H9 (cell line): Measurements from ENCODE around the gene CALR3. TPM values are rescaled to one million over a fixed set of nuclear protein-coding genes. Genes with fewer than 3 reads are reported as not detected.

Source experiments
- DNase-seq: peaks from one replicate; pipeline ENCODE4 v3.0.0-alpha.2; 2017
- H2AFZ ChIP-seq: one replicate; pipeline ENCODE4 v1.6.1; 2013; ENCODE audit warnings: mild to moderate bottlenecking, low read length, control low read depth, moderate library complexity
- H2AK5ac ChIP-seq: 2 replicates; pipeline ENCODE4 v1.6.1; 2013; ENCODE audit warnings: low read length, control low read depth, mixed read lengths; ENCODE audit not compliant: insufficient read length
- H2BK120ac ChIP-seq: one replicate; pipeline ENCODE4 v1.6.1; 2013; ENCODE audit warnings: low read depth, mild to moderate bottlenecking, low read length, control low read depth, inconsistent platforms; ENCODE audit not compliant: poor library complexity, severe bottlenecking
- H2BK12ac ChIP-seq: 2 replicates; pipeline ENCODE4 v1.6.1; 2013; ENCODE audit warnings: low read length, control low read depth, mixed read lengths, low read depth; ENCODE audit not compliant: insufficient read length
- H2BK15ac ChIP-seq: 2 replicates; pipeline ENCODE4 v1.6.1; 2013; ENCODE audit warnings: low read depth, low read length, control low read depth
- H2BK20ac ChIP-seq: one replicate; pipeline ENCODE4 v1.6.1; 2013; ENCODE audit warnings: low read depth, mild to moderate bottlenecking, low read length, control low read depth, inconsistent platforms; ENCODE audit not compliant: poor library complexity, severe bottlenecking
- H2BK5ac ChIP-seq: 2 replicates; pipeline ENCODE4 v1.6.1; 2013; ENCODE audit warnings: low read length, control low read depth, mixed read lengths; ENCODE audit not compliant: insufficient read length
- H3K14ac ChIP-seq: 2 replicates; pipeline ENCODE4 v1.6.1; 2013; ENCODE audit warnings: low read length, control low read depth; ENCODE audit not compliant: insufficient read depth
- H3K18ac ChIP-seq: 2 replicates; pipeline ENCODE4 v1.6.1; 2013; ENCODE audit warnings: low read depth, mild to moderate bottlenecking, mixed read lengths, low read length, control low read depth; ENCODE audit not compliant: insufficient read length
- H3K23ac ChIP-seq: 2 replicates; pipeline ENCODE4 v1.6.1; 2013; ENCODE audit warnings: low read length, control low read depth, mixed read lengths, low read depth; ENCODE audit not compliant: insufficient read length
- H3K23me2 ChIP-seq: 2 replicates; pipeline ENCODE4 v1.6.1; 2013; ENCODE audit warnings: low read depth, mild to moderate bottlenecking, mixed read lengths, low read length, control low read depth; ENCODE audit not compliant: insufficient read length, poor library complexity, severe bottlenecking
- H3K27ac ChIP-seq: 2 replicates; pipeline ENCODE4 v1.5.1; 2013; ENCODE audit warnings: low read length, control low read depth, mixed read lengths, low read depth; ENCODE audit not compliant: insufficient read length
- H3K27me3 ChIP-seq: 2 replicates; pipeline ENCODE4 v1.6.1; 2013; ENCODE audit warnings: low read length, control low read depth, inconsistent platforms; ENCODE audit not compliant: insufficient read depth
- H3K4ac ChIP-seq: 2 replicates; pipeline ENCODE4 v1.6.1; 2013; ENCODE audit warnings: low read depth, mild to moderate bottlenecking, control low read depth, inconsistent platforms, low read length, moderate library complexity
- H3K4me1 ChIP-seq: 2 replicates; pipeline ENCODE4 v1.6.1; 2013; ENCODE audit warnings: low read length, control low read depth, inconsistent platforms; ENCODE audit not compliant: insufficient read depth
- H3K4me2 ChIP-seq: 2 replicates; pipeline ENCODE4 v1.6.1; 2013; ENCODE audit warnings: low read length, control low read depth, mixed read lengths; ENCODE audit not compliant: insufficient read length, insufficient read depth
- H3K56ac ChIP-seq: 2 replicates; pipeline ENCODE4 v1.6.1; 2013; ENCODE audit warnings: low read depth, mild to moderate bottlenecking, mixed read lengths, low read length, control low read depth; ENCODE audit not compliant: insufficient read length
- H3K79me1 ChIP-seq: 2 replicates; pipeline ENCODE4 v1.6.1; 2013; ENCODE audit warnings: low read depth, mild to moderate bottlenecking, moderate library complexity, low read length, control low read depth, inconsistent platforms; ENCODE audit not compliant: insufficient read depth, poor library complexity, severe bottlenecking
- H3K79me2 ChIP-seq: 2 replicates; pipeline ENCODE4 v1.6.1; 2013; ENCODE audit warnings: low read length, control low read depth, inconsistent platforms; ENCODE audit not compliant: insufficient read depth
- H3K9ac ChIP-seq: 2 replicates; pipeline ENCODE4 v1.6.1; 2013; ENCODE audit warnings: low read length, control low read depth, mixed read lengths; ENCODE audit not compliant: insufficient read length; ENCODE audit errors: extremely low read depth
- H3K9me3 ChIP-seq: one replicate; pipeline ENCODE4 v1.6.1; 2013; ENCODE audit warnings: low read depth, low read length, inconsistent platforms; ENCODE audit not compliant: control insufficient read depth
- H3T11ph ChIP-seq: one replicate; pipeline ENCODE4 v1.6.1; 2013; ENCODE audit warnings: mild to moderate bottlenecking, low read length, control low read depth, inconsistent platforms
- H4K20me1 ChIP-seq: one replicate; pipeline ENCODE4 v1.6.1; 2013; ENCODE audit not compliant: control insufficient read depth, insufficient read length, insufficient read depth
- H4K5ac ChIP-seq: 2 replicates; pipeline ENCODE4 v1.6.1; 2013; ENCODE audit warnings: low read depth, mild to moderate bottlenecking, mixed read lengths, low read length, control low read depth; ENCODE audit not compliant: insufficient read length
- H4K8ac ChIP-seq: replicated peaks from 2 replicates; pipeline ENCODE4 v1.6.1; 2013; ENCODE audit warnings: low read length, control low read depth, mixed read lengths, low read depth; ENCODE audit not compliant: insufficient read length
- H4K91ac ChIP-seq: 2 replicates; pipeline ENCODE4 v1.6.1; 2013; ENCODE audit warnings: low read depth, mild to moderate bottlenecking, moderate library complexity, mixed read lengths, low read length, control low read depth; ENCODE audit not compliant: insufficient read length
- H3K27ac Mint-ChIP-seq, 3 experiments: 2 replicates in 2 of 3; 3 replicates in 1 of 3; pipeline ENCODE4 v1.8.0; 2020 to 2021; ENCODE audit warnings: mixed read lengths in 3 of 3, mild to moderate bottlenecking in 1 of 3, moderate library complexity in 1 of 3
- H3K27me3 Mint-ChIP-seq: 2 replicates; pipeline ENCODE4 v1.8.0; 2021; ENCODE audit warnings: low read depth, mild to moderate bottlenecking, moderate library complexity, mixed read lengths
- H3K36me3 Mint-ChIP-seq, 3 experiments: 2 replicates in 2 of 3; 3 replicates in 1 of 3; pipeline ENCODE4 v1.8.0; 2020 to 2021; ENCODE audit warnings: low read depth in 3 of 3, mixed read lengths in 3 of 3; ENCODE audit not compliant: insufficient read depth in 1 of 3
- H3K4me1 Mint-ChIP-seq, 2 experiments: 2 replicates each; pipeline ENCODE4 v1.8.0; 2020; ENCODE audit warnings: mixed read lengths in 2 of 2
- H3K4me3 Mint-ChIP-seq, 2 experiments: 2 replicates in 1 of 2; 3 replicates in 1 of 2; pipeline ENCODE4 v1.8.0; 2020 to 2021; ENCODE audit warnings: mild to moderate bottlenecking in 2 of 2, mixed read lengths in 2 of 2, moderate library complexity in 1 of 2
- H3K9me3 Mint-ChIP-seq, 2 experiments: 2 replicates in 1 of 2; 3 replicates in 1 of 2; pipeline ENCODE4 v1.8.0; 2020; ENCODE audit warnings: mild to moderate bottlenecking in 2 of 2, mixed read lengths in 2 of 2, moderate library complexity in 1 of 2
- CTCF ChIP-seq: fragments of 200-600 bp; sonication (generic); conservative IDR thresholded peaks from 3 replicates; pipeline ENCODE4 v1.8.0; 2021; ENCODE audit warnings: antibody characterized with exemption, mild to moderate bottlenecking
- WGBS: extraction: QIAGEN DNeasy Blood & Tissue Kit; methylation state at CpG from one replicate; pipeline ENCODE4 v1.1.7; 2013; ENCODE audit warnings: missing lambda C conversion rate, low lambda C conversion rate, mixed read lengths; ENCODE audit not compliant: insufficient read length; ENCODE audit errors: extremely low coverage; 5-methylcytosine and 5-hydroxymethylcytosine counted together
- total RNA-seq: library from RNA; stranded (reverse); gene quantifications from 2 replicates; pipeline ENCODE4 v1.2.1, GENCODE V29; 2021

The CALR3 gene
- total RNA-seq, 1 experiment from 2014 or later = 0.44 TPM

- Histone ChIP-seq H3K23me2 (no peaks in the 10 kb centered on the region), H2AFZ (no peak overlapping the region), H3K27me3 (no peaks in the 10 kb centered on the region), H3K4me1 (peaks cover 12% of the 10 kb centered on the region; the same call in 1 of the 2 replicates), H3K9me3 (no peaks in the 10 kb centered on the region), H3K4ac (no peak overlapping the region), H3K27ac (no peak overlapping the region), H3K56ac (no peak overlapping the region), H4K5ac (no peak overlapping the region), H4K8ac (no peak overlapping the region), H2BK12ac (no peak overlapping the region), H3K23ac (no peak overlapping the region), H3K79me1 (peaks cover 4% of the 10 kb centered on the region), H4K91ac (no peak overlapping the region), H2AK5ac (no peak overlapping the region), H2BK5ac (no peak overlapping the region), H3K14ac (no peak overlapping the region), H3T11ph (no peak overlapping the region), H2BK20ac (no peak overlapping the region), H4K20me1 (peaks cover 2% of the 10 kb centered on the region), H3K9ac (no peak overlapping the region), H2BK120ac (no peak overlapping the region), H2BK15ac (no peak overlapping the region), H3K4me2 (no peak overlapping the region), H3K79me2 (peaks cover 28% of the 10 kb centered on the region; the same call in 1 of the 2 replicates), H3K18ac (no peak overlapping the region)
- Mint-ChIP-seq H3K4me3 (0 out of 5 replicates have a peak overlapping the region, but pooled peaks of 1 of the 2 experiments have one; percentile 34), H3K4me1 (peaks cover 40 to 42% of the 10 kb centered on the region in 2 experiments), H3K27ac (peak overlapping the region; percentile 76 to 92 (median 84)), H3K36me3 (peaks cover 0 to 10% (median 4%) of the 10 kb centered on the region in 3 experiments; a peak in 3 of 7 replicates), H3K27me3 (no peaks in the 10 kb centered on the region), H3K9me3 (no peaks in the 10 kb centered on the region)
- no CpG with 5 or more reads among the region's 10 CpGs for WGBS
- TF ChIP-seq CTCF = no peak
- DNase-seq = no peak
Measured at GRCh38 chr19:16454351-16454918, 41.5 kb downstream of the CALR3 start.
